ENCODE data around the gene ADAM17.

Gene ADAM17

GRCh38 chr2:9555297-9556120 lies at the start of gene ADAM17:
Gene ADAM17 (minus strand): TSS chr2:9555830. CDS start chr2:9555605, 225 bp downstream.
- Histone ChIP-seq H3K4me2 (ENCODE audit: low read length) (peak within 1 kb of the TSS; percentile 87), H3K4me1 (ENCODE audit: low read length) (peaks cover 39% of the 10 kb centered on the region), H3K79me2 (ENCODE audit: low read length) (peaks cover 49% of the 10 kb centered on the region), H3K9ac (ENCODE audit: low read length) (peak within 1 kb of the TSS; percentile 92), H4K20me1 (ENCODE audit: insufficient read depth, low read length) (peaks cover 12% of the 10 kb centered on the region), H3K27me3 (ENCODE audit: low read depth, low read length) (no peaks in the 10 kb centered on the region), H3K4me3 (ENCODE audit: low read length) (peak within 1 kb of the TSS; percentile 97), H3K36me3 (replicated peaks; ENCODE audit: low read depth, low read length) (no peaks in the 10 kb centered on the region), H3K27ac (ENCODE audit: low read length) (peak within 1 kb of the TSS; percentile 73), H2AFZ (ENCODE audit: low read depth, low read length) (peak within 1 kb of the TSS; percentile 84), H3K9me3 (ENCODE audit: insufficient read depth, low read length) (no peaks in the 10 kb centered on the region)
- TF ChIP-seq EZH2phosphoT487 (IDR thresholded peaks at IDR 0.05; ENCODE audit: low read depth): no peak
- peak; percentile 47 for TF ChIP-seq CTCF (IDR thresholded peaks at IDR 0.05; ENCODE audit: low read depth, low read length)

- Histone ChIP-seq H2AFZ (ENCODE audit: low read depth, low read length) (no peak overlapping the region), H3K36me3 (replicated peaks; ENCODE audit: low read depth, low read length) (peaks cover 58% of the 10 kb centered on the region), H3K79me2 (ENCODE audit: low read length) (peaks cover 92% of the 10 kb centered on the region), H3K4me1 (ENCODE audit: low read length) (peaks cover 11% of the 10 kb centered on the region), H3K4me2 (ENCODE audit: low read length) (no peak overlapping the region), H3K9ac (ENCODE audit: low read length) (no peak overlapping the region), H3K27me3 (ENCODE audit: low read depth, low read length) (no peaks in the 10 kb centered on the region), H4K20me1 (ENCODE audit: insufficient read depth, low read length) (peaks cover 43% of the 10 kb centered on the region), H3K9me3 (ENCODE audit: insufficient read depth, low read length) (peaks cover 27% of the 10 kb centered on the region), H3K4me3 (ENCODE audit: low read length) (no peak overlapping the region), H3K27ac (ENCODE audit: low read length) (no peak overlapping the region)
- TF ChIP-seq EZH2phosphoT487 (IDR thresholded peaks at IDR 0.05; ENCODE audit: low read depth) (no peak), CTCF (IDR thresholded peaks at IDR 0.05; ENCODE audit: low read depth, low read length) (no peak)
Observed at GRCh38 chr2:9602412-9602811, 46.8 kb upstream of the ADAM17 start.

GRCh38 chr2:9601397-9601796 lies 45.8 kb upstream of the ADAM17 start:
- Histone ChIP-seq H3K36me3 (replicated peaks; ENCODE audit: low read depth, low read length) (peaks cover 58% of the 10 kb centered on the region), H3K9ac (ENCODE audit: low read length) (no peak overlapping the region), H2AFZ (ENCODE audit: low read depth, low read length) (no peak overlapping the region), H3K27me3 (ENCODE audit: low read depth, low read length) (no peaks in the 10 kb centered on the region), H3K27ac (ENCODE audit: low read length) (no peak overlapping the region), H3K4me3 (ENCODE audit: low read length) (no peak overlapping the region), H3K9me3 (ENCODE audit: insufficient read depth, low read length) (peaks cover 27% of the 10 kb centered on the region), H3K4me1 (ENCODE audit: low read length) (peaks cover 20% of the 10 kb centered on the region), H3K79me2 (ENCODE audit: low read length) (peaks cover 91% of the 10 kb centered on the region), H3K4me2 (ENCODE audit: low read length) (no peak overlapping the region), H4K20me1 (ENCODE audit: insufficient read depth, low read length) (peaks cover 47% of the 10 kb centered on the region)
- no peak for TF ChIP-seq EZH2phosphoT487 (IDR thresholded peaks at IDR 0.05; ENCODE audit: low read depth)
- TF ChIP-seq CTCF (IDR thresholded peaks at IDR 0.05; ENCODE audit: low read depth, low read length): no peak

GRCh38 chr2:9599430-9599829 lies 43.8 kb upstream of the ADAM17 start:
- Histone ChIP-seq H3K4me3 (ENCODE audit: low read length) (no peak overlapping the region), H3K4me2 (ENCODE audit: low read length) (no peak overlapping the region), H3K36me3 (replicated peaks; ENCODE audit: low read depth, low read length) (peaks cover 50% of the 10 kb centered on the region), H3K27ac (ENCODE audit: low read length) (no peak overlapping the region), H3K9ac (ENCODE audit: low read length) (no peak overlapping the region), H3K4me1 (ENCODE audit: low read length) (peaks cover 39% of the 10 kb centered on the region), H3K79me2 (ENCODE audit: low read length) (peaks cover 91% of the 10 kb centered on the region), H4K20me1 (ENCODE audit: insufficient read depth, low read length) (peaks cover 52% of the 10 kb centered on the region), H3K27me3 (ENCODE audit: low read depth, low read length) (no peaks in the 10 kb centered on the region), H3K9me3 (ENCODE audit: insufficient read depth, low read length) (peaks cover 27% of the 10 kb centered on the region), H2AFZ (ENCODE audit: low read depth, low read length) (no peak overlapping the region)
- TF ChIP-seq EZH2phosphoT487 (IDR thresholded peaks at IDR 0.05; ENCODE audit: low read depth) (no peak), CTCF (IDR thresholded peaks at IDR 0.05; ENCODE audit: low read depth, low read length) (no peak)

Data from OCI-LY3 (cell line).